C1 segment of cervical spinal cord (tissue), 14 donors: ENCODE results near the gene CLNK.
"Not testable (repeated sequence)": the region's sequence is repeated elsewhere in the genome, so short reads cannot be mapped to it uniquely, and the experiment has no call there.

Experiments used
- DNase-seq, 14 donors: peaks; one replicate each; lab custom pipeline; 2025; lab: John Stamatoyannopoulos, UW

Gene CLNK

DNA sequence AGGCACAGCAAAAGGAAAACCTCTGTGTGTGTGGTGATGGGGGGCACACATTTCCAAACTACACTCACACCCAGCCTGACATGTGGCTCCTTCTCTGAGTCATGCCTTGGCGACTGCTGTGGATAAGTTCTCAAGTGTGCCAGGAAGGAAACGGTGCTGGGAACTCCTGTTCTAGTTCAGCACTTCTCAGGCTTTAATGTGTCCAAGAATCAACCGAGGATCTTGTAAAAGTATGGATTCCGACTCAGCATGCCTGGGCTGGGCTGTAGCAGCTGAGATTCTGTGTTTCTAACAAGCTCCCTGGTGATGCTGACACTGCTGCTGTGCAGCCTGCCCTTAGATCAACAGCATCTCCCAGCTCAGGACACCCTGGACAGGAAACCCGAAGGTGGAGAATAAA lies 20.2 kb downstream of the CLNK start:
- peak in 1 of 14 donors; percentile 52 for DNase-seq

DNA sequence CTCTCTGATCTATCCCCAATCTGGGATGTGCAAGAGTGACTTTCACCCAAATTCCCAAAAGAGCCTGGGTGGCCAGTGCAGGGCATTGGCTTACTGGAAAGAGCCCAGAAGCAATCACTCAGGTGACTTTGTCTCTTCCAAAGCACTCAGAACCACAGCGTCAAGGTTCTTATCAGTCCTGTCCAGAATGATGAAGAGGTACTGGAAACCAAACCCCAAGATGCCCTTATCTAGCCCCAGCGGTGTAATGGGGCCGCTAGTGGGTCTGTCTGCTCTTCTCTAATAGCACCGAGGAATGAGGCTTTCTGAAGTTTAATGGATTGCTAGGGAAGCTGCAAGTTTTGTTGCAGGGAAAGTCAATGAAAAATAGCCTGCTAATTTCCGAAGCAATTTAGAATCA lies 21.6 kb downstream of the CLNK start:
- DNase-seq = no peak

DNA sequence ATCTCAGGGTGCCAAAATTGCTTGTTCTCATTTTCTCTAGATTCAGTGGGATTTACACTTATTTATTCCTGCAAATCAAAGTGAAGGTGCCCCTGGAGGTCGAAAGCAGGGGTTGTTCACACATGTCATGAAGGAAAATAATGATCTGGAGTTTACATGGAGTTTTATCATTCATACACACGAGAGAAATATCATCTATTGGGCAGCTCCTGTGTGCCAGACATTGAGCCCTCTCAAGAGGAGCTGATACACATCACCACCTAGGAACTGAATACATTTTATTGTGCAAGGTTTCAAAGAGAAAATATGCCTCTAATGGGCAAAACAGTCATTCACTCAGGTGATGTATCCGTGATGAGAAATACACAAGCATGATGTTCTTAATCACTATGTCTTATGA lies 23.5 kb downstream of the CLNK start:
- DNase-seq = no peak

DNA sequence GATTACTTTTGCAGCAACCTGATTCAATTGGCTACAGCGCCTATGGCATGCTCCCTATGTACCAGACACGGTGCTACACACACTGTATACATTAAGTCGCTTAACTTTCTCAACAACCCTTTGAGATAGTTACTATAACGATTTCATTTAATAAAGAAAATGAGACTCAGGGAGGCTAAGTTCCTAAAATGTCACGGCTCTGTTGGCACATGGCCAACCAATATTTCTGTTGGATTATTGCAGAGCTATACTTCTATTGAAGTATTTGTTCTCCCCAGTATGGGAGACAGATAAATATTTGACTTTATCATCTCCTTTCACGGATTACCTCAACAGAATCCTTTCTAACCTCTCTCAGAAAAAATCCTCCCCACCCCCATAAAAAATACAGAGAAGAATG lies 25.3 kb downstream of the CLNK start:
- DNase-seq = no peak

DNA sequence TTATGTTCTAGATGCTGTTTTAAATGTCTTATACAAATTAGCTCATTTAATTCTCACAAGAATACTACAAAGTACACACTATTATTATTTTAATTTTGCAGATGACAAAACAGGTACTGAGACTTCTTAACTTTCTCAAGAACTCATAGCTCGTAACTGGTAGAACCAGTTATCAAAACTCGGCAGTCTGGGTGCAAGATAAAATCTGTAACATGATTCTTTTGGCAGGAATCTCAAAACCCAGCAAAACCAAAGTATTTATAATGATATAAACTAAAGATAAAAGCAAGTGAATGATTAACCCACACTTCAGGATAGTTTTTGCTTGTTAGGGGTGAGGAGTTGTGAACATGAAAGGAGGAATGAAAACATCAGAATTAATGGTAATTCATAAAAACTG lies 27.6 kb downstream of the CLNK start:
- DNase-seq = no peak

DNA sequence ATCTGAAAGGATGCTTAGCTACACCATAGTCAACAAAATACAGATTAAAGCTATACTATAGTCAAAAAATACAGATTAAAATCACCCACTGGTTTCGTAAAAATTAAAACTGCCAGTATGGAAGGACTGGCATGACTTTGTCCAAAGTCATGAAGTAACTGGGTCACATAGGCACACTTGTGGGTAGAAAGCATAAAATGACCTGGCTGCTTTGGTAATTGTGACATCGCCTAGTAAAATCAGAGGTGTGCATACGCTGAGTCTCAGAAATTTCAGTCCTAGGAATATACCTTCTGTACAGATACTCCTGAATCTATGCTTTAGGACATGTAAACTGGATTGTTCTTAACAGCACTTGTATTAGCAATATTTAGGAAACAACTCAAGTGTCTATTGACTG lies 28.1 kb downstream of the CLNK start:
- DNase-seq = no peak

DNA sequence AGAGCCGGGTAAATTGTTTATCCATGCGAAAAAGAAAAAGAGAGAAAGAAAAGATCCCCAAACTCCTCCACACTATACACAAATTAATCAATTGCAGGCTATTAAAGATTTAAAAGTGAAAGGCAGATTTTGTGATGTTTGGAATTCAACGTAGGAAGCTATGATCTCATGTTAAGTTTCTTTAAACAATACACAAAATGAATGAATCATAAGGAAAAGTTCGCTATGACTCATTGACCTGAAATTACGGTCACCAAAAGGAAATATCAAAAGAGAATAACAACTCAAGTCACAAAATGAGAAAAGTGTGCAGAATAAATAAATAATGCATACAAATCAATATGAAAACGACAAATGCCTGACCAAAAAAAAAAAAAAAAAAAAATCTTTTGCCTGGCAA lies 28.6 kb downstream of the CLNK start:
- no peak for DNase-seq

DNA sequence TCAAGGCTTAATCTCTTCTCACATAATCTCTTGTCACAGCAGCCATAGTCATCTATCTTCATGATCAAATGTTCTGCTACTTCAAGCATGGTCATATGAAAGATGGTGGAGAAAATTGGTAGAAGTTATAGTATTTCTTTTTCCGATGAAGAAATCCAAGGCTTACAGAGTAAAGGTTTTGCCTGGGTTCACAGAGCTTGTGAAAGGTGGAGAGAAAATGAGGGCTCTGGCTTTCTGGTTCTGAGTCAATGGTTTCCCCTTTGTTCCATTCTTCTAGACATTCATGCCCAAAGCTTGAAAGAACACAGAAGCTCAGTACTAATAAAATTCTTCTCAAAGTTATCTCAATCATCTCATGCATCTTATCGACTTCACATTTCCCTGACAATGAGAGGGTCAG lies 36.1 kb downstream of the CLNK start:
- DNase-seq = no peak

DNA sequence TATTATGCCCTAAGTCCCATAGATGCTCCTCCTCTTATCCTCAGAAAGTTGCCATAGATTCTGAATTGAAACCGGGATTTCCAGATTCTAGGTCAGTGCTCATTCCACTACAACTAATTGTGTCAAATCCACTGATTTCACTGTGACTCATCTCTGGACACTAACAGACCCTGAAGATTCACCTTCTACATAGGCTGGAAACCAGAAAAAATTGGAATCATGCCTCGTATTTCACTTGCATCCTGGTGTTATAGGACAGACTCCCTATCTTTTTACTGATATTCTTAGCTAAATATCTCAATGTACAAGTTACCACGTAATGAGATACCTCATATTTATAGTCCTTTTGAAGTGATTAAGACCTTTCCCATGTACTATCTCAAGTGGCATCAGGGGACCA lies 36.7 kb downstream of the CLNK start:
- DNase-seq = no peak

DNA sequence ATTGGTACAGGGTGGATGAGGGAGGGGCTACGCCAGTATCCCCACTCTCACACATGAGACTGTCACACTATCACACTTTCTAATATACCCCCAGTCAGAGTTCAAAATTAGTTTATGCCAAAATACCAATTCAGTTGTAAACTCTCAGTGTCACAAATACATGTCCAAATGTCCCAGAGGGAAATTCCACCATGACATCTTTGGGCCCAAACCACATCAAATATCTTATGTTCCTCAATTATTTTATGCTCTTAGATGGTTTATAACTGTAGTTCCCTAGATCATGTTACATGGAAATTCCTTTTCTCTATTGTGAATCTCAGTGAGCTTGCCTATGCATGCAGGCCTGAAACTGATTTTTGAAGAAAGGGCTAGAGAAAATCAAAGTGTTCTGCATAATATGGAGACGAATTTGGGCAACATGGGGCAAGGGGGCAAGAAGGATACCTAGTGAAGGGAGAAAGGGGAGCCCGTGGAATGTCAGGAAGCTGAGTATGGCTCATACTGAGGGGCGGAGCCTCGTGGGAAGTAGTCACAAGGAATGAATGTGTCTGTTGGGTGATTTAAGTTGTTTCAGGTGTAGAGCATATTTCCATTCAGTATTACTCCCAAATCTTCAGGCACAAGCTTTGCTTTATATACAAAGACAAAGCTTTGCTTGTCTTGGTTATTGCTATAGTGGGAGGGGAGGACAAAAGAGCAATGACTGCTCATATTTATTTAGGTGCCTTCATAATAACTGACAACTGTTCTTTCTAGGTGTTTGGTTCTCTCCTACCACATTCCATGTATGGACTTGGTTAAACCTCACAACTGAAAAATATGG lies 40.8 kb downstream of the CLNK start:
- DNase-seq = no peak

DNA sequence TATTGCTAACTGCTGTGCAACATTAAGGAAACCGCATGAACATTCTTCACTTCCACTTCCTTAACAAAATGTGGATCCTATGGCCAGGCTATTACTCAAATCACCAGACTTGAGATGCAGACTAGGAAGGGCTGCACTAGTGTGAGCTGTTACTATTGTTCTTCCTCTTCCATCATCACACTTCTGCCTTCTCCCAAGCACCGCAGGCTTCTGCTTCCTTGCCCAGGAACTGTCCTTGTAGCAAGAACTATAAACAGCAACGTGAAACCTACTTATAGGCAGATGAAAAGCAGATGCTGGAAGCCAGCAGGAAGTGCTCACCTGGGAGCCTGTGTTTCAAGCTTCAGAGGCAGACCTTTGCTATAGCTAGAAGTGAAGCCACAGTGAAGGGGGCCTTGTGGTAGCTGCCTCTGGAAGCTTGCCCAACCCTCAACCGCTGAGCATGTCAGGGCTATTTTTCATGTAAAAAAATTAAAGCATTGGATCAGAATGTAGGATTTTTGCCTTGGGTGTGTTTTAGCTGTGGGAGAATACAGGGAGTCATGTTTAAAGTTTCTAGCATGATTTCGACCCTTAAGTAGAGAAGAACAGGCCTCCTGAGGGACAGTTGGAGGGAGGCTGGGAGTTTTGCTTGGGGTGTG lies 43.9 kb downstream of the CLNK start:
- peak in 3 of 14 donors; percentile 2 to 20 (median 9) for DNase-seq

DNA sequence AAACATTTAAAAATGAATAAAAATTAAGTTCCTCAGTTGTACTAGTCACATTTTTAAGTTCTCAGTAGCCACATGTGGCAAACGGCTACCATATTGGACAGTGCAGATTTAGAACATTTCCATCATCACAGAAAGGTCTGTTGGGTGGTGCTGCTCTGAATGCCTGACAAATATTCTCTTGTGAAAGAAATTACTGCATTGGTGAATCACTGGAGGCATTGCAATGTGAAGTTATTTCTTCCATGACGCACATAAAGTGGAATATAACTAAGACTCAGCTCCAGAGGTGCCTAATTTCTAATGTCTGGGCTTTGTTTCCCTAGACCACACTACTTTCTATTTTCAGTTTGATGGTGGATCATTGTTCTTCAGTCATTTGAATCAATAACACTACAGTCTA lies 44.9 kb downstream of the CLNK start:
- DNase-seq = no peak

DNA sequence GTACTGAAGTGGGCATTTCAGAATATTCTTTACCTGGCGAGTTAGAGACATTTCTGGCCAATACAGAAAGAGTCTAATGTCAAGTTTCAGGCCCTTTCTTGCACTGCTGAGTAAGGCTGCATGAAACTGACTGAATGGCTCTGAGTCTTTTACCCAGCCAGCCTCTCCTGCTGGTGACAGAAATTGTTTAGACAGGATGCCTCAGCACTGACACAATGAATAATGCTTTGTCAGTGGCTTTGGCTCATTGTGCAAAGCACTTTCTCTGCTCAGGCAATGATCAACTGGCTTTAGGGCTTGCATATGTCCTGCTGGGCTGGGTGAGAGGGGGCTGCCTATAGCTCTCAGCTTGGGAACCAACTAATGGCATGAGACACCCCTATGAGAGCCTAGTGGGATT lies 45.5 kb downstream of the CLNK start:
- DNase-seq = no peak

DNA sequence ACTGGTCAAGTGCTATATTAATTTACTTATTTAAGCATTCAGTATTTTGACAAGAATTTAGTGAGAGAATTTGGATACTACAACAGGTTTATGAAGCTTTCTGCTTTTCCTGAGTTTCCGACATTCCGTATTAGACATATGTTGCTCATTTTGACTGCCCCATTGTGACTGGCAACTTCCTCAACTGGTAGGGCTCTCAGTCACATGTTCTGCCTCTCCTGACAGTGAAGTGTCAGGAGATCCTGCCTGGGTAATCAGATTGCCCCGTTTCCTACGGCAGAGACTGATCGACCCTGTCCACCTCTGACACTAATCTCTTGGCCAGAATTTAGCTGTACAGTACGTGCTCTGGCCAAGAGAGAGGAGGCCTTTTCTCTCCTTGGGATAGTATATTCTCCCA lies 49.5 kb downstream of the CLNK start:
- peak in 3 of 14 donors; percentile 2 to 13 (median 12) for DNase-seq

DNA sequence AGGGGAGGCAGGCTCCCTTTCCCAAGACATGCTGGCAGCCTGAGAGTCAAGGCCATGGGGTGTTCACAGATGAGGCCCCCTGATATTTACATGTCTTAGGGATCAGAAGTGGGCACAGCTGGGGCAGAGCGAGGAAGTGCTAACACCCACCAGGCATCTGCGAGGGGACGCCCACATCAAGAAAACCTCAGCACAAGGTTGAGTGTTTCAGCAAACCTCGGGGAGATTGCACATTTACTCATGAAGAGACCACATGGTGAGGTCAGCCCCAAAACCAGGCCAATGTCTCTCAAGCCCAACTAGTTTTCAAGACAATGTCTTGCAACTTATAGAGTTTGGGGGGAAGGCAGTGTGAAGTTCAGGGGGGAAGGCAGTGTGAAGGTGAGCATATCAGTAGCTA lies 55.2 kb downstream of the CLNK start:
- no peak for DNase-seq

DNA sequence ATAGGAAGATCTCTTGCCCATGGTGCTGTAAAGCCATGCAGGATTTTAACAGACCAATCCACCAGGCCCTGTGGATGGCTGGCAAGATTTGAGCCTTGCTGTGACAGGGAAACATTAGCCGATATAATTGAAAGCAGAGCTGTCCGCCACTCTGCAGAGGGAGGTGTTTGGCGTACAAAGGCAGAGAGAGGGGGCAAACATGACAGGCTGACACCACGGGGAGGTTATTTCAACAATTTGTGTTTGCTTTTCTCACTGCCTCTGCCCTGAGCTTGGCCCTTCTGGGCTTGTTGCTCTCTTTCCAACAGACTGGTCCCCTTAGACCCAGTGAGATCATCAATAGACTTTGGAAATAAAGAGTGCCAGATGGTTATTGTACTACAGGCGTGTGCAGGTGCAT lies 59.4 kb downstream of the CLNK start:
- DNase-seq = no peak

DNA sequence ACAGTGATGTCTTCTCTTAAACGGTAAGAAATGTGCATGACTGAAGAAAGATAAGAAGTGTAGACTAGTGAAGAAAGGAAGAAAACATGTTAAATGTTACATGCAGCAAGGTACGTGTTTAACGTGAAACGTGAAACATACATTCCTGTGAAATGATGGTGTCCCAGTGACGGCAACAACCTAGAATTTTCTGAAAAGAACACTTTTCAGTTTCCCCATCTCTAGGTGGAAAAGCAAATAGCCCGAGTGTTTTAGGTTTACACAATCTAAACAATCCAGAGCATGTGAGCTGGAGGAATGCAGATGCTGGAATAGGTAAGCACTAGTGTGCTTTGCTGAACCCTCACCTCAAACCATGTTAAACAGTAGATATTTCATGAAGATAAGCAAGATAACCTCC lies 60.7 kb downstream of the CLNK start:
- no peak for DNase-seq

DNA sequence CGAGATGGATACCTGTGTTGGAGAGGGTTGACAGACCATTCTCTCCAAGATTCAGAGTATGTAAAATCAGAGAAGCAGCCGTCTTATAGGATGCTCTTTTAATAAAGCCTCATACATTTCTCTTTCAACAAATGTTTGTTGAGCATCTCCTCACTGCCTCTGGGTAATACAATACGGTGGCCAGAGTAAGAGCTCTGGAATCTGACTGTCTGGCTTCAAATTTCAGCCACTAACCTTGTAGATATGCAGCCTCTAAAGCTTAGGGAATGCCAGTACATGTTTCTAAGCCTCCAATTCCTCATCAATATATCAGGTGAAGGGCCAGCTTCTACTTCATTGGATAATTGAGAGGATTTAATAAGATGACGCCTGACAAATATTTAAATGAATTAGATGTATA lies 61.3 kb downstream of the CLNK start:
- no peak for DNase-seq

DNA sequence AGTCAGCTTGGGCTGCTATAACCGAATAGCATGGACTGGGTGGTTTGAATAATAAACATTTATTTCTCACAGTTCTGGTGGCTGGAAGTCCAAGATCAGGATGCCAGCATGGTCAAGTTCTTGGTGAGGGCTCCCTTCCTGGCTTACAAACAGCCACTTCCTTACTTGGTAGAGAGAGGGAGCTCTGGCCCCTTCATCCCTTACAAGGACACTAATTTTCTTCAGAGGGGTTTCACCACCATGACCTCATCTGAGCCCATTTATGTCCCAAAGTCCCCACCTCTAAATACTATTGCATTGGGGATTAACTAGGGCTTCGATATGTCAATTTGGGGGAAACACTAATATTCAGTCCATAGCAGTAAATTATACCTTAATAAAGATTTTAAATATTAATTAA lies 61.8 kb downstream of the CLNK start:
- DNase-seq = no peak

DNA sequence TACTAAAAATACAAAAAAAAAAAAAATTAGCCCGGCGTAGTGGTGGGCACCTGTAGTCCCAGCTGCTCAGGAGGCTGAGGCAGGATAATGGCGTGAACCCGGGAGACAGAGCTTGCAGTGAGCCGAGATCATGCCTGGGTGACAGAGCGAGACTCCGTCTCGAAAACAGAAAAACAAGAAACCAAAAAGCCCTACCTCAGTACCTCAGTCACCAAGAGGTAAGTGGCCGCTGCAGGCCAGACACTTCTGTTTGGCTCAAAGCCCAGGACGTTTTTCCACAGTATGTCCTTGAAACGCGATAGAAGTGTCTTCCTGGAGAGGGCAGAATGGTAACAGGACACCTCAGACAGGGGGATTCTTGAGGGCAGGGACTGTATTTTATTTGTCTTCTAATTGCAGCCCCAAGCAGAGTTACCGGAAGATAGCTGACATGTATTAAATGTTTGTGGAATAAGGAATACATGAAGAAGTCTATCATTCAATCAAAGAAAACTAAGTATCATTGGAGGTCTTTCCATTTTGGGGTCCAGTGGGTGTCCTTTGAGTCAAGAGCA lies 63.6 kb downstream of the CLNK start:
- DNase-seq = no peak

DNA sequence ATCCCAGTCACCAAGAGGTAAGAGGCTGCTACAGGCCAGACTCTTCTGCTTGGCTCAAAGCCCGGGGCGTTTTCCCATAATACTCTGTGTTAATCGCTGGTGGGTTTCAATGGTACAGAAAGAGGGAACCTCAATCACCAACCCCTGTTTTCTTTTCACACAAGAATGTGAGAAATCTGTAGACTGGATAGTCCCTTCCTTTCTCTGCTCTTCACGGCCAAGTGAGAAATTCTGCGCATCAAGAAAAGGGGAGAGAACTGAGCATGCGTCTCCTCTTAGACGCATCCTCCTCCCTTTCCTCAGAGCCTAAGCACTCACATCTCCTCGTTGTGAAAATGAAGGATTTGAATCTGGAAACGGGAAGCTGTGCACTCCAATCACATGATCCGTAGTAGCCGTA lies 64.7 kb downstream of the CLNK start:
- DNase-seq = no peak

DNA sequence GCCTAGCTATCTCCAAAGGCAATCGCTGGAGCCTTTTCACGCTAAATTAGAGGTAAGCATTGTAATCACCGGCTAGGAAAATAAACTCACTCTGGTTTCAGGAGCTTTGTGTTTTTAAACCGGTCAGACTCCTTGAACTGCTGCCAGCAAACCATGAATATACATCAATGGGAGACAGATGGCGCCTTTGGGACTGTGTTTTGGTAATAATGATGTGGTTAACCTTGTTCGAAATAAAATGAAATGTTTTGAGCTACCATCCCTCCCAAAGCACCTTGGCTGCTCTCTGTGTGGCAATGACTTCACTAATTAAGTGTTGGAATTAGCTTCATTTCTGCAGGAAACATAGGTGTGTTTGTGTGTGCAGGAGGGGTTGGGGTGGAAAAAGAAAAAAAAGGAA lies 65.3 kb downstream of the CLNK start:
- DNase-seq = peak in 1 of 14 donors; percentile 57

DNA sequence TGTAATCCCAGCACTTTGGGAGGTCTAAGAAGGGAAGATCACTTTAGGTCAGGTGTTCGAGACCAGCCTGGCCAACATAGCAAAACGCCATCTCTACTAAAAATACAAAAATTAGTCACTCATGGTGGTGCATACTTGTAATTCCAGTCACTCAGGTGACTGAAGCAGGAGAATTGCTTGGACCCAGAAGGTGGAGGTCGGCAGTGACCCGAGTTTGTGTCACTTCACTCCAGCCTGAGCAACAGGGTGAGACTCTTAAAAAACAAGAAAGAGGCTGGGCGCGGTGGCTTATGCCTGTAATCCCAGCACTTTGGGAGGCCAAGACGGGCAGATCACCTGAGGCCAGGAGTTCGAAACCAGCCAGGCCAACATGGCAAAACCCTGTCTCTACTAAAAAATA lies 69.6 kb downstream of the CLNK start:
- not testable (repeated sequence) for DNase-seq
